Measurements from ENCODE around the gene KRT75. TPM values are rescaled to one million over a fixed set of nuclear protein-coding genes. Genes with fewer than 3 reads are reported as not detected.

Gene KRT75
- total and polyA plus RNA-seq, 2 of the 13 experiments (the other 11 are each of a cell fraction or from before 2014, with no cell fraction given): not detected

DNA sequence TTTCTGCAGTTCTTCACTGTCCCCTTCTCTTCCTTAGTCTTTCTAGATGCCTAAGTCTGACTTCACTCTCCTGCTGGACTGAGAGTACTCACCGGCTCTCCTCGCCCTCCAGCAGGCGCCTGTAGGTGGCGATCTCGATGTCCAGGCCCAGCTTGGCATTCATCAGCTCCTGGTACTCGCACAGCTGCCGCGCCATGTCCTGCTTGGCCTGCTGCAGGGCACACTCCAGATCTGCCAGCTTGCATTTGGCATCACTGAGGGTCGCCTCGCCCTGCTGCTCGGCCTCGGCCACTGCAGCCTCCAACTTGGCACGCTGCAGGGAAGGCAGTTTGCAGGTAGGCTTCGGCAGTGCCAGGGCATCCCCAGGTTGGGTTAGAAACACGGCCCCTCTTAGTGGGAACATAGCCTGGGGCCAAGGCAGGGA is 53.9 kb downstream of the KRT75 start (continued):
- TF ChIP-seq, protein P1, sequence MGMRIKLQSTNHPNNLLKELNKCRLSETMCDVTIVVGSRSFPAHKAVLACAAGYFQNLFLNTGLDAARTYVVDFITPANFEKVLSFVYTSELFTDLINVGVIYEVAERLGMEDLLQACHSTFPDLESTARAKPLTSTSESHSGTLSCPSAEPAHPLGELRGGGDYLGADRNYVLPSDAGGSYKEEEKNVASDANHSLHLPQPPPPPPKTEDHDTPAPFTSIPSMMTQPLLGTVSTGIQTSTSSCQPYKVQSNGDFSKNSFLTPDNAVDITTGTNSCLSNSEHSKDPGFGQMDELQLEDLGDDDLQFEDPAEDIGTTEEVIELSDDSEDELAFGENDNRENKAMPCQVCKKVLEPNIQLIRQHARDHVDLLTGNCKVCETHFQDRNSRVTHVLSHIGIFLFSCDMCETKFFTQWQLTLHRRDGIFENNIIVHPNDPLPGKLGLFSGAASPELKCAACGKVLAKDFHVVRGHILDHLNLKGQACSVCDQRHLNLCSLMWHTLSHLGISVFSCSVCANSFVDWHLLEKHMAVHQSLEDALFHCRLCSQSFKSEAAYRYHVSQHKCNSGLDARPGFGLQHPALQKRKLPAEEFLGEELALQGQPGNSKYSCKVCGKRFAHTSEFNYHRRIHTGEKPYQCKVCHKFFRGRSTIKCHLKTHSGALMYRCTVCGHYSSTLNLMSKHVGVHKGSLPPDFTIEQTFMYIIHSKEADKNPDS (CRISPR knock-in tag; IDR thresholded peaks at IDR 0.05): no peak
- TF ChIP-seq KDM1A (CRISPR knock-in tag; IDR thresholded peaks at IDR 0.05): no peak
- no peak for TF ChIP-seq ZNF747 (CRISPR knock-in tag; IDR thresholded peaks at IDR 0.05; ENCODE audit: borderline replicate concordance)
- no peak for TF ChIP-seq SMYD3 (CRISPR knock-in tag; IDR thresholded peaks at IDR 0.05)
- TF ChIP-seq, protein P2, sequence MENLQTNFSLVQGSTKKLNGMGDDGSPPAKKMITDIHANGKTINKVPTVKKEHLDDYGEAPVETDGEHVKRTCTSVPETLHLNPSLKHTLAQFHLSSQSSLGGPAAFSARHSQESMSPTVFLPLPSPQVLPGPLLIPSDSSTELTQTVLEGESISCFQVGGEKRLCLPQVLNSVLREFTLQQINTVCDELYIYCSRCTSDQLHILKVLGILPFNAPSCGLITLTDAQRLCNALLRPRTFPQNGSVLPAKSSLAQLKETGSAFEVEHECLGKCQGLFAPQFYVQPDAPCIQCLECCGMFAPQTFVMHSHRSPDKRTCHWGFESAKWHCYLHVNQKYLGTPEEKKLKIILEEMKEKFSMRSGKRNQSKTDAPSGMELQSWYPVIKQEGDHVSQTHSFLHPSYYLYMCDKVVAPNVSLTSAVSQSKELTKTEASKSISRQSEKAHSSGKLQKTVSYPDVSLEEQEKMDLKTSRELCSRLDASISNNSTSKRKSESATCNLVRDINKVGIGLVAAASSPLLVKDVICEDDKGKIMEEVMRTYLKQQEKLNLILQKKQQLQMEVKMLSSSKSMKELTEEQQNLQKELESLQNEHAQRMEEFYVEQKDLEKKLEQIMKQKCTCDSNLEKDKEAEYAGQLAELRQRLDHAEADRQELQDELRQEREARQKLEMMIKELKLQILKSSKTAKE (CRISPR knock-in tag; IDR thresholded peaks at IDR 0.05; ENCODE audit: borderline replicate concordance): no peak
- no peak for TF ChIP-seq MBD4 (IDR thresholded peaks at IDR 0.05; ENCODE audit: borderline replicate concordance, low read length)

DNA sequence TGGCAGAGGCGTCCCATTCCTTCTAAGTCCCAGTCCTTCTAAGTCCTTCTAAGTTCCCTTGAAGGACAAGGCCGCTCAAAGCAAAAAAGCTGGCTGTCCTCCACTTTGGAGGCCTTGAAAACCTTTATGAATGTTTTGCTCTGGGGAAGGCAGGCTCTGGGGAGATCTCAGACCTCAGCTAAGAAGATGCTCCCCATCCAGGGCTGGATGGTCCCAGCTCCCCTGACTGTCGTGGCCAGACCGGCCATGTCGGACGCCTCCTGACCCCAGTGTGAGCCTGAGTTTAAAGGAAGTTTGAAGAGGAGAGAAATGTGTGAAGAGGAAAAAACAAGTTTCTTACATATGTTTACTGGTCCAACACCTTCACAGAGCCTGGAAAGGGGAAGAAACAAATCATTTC is 54.6 kb downstream of the KRT75 start:
- no peaks in the 10 kb centered on the region for H3K4me1 ChIP-seq (ENCODE audit: insufficient read depth, low read length)
- ChIA-PET POLR2A (no interaction called here), CTCF (ENCODE audit: low intra/inter-chr PET ratio, low total read pairs) (no interaction called here)
- H3K4me3 ChIP-seq (replicated peaks in 1 of 3; ENCODE audit: insufficient read depth in 1 of 3, low read depth in 2 of 3, low read length in 3 of 3): no peak overlapping the region
- ATAC-seq (no peak), DNase-seq (ENCODE audit: low spot score) (no peak), FAIRE-seq (no peak)
- H3K9ac ChIP-seq (ENCODE audit: insufficient read depth, low read depth, low read length): no peak overlapping the region
- 37% methylated on average over 6 of the region's 6 CpGs for WGBS (ENCODE audit: low lambda C conversion rate)
- no peaks in the 10 kb centered on the region for H3K9me3 ChIP-seq (ENCODE audit: low read length)
- no peak overlapping the region for H3K4me2 ChIP-seq (ENCODE audit: low read depth, low read length)
- no peaks in the 10 kb centered on the region for H3K36me3 ChIP-seq (replicated peaks in 1 of 2; ENCODE audit: control insufficient read depth in 1 of 2, insufficient read depth in 2 of 2, low read length in 2 of 2)
- no TSS peak for BruUV-seq (replicated peaks)
- in situ Hi-C loops (cut with HindIII; ENCODE audit: extremely low pct_ligation_motif_present, low pct_unique_long_range_greater_than_20kb) (loop anchor here (25.0 kb wide), 1 partner anchor 608 kb away; no protein-coding TSS in a partner anchor), intact Hi-C loops (cut with micrococcal nuclease; ENCODE audit: unreplicated experiment) (no loop called here)
- peaks cover 6 to 15% of the 10 kb centered on the region in 2 experiments; a peak in 3 of 5 replicates for H3K27me3 ChIP-seq (ENCODE audit: control insufficient read depth in 1 of 2, insufficient read depth in 2 of 2, low read length in 2 of 2)
- TF ChIP-seq CREM (IDR thresholded peaks at IDR 0.05): no peak
- no peak for TF ChIP-seq CREM (CRISPR knock-in tag; IDR thresholded peaks at IDR 0.05)
- no peak for TF ChIP-seq SIX1 (CRISPR knock-in tag; IDR thresholded peaks at IDR 0.05; ENCODE audit: borderline replicate concordance)
- no peak for TF ChIP-seq KLF15 (CRISPR knock-in tag; IDR thresholded peaks at IDR 0.05; ENCODE audit: borderline replicate concordance)
- TF ChIP-seq, protein P3, sequence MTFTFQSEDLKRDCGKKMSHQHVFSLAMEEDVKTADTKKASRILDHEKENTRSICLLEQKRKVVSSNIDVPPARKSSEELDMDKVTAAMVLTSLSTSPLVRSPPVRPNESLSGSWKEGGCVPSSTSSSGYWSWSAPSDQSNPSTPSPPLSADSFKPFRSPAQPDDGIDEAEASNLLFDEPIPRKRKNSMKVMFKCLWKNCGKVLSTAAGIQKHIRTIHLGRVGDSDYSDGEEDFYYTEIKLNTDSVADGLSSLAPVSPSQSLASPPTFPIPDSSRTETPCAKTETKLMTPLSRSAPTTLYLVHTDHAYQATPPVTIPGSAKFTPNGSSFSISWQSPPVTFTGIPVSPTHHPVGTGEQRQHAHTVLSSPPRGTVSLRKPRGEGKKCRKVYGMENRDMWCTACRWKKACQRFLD (CRISPR knock-in tag; IDR thresholded peaks at IDR 0.05; ENCODE audit: borderline replicate concordance): no peak
- TF ChIP-seq PPARG (CRISPR knock-in tag; conservative IDR thresholded peaks at IDR 0.05): no peak
- no peak for TF ChIP-seq GABPB1 (CRISPR knock-in tag; IDR thresholded peaks at IDR 0.05)
- no peak for TF ChIP-seq ZKSCAN5 (CRISPR knock-in tag; IDR thresholded peaks at IDR 0.05)
- TF ChIP-seq ZNF792 (CRISPR knock-in tag; IDR thresholded peaks at IDR 0.05): no peak
- TF ChIP-seq, protein P4, sequence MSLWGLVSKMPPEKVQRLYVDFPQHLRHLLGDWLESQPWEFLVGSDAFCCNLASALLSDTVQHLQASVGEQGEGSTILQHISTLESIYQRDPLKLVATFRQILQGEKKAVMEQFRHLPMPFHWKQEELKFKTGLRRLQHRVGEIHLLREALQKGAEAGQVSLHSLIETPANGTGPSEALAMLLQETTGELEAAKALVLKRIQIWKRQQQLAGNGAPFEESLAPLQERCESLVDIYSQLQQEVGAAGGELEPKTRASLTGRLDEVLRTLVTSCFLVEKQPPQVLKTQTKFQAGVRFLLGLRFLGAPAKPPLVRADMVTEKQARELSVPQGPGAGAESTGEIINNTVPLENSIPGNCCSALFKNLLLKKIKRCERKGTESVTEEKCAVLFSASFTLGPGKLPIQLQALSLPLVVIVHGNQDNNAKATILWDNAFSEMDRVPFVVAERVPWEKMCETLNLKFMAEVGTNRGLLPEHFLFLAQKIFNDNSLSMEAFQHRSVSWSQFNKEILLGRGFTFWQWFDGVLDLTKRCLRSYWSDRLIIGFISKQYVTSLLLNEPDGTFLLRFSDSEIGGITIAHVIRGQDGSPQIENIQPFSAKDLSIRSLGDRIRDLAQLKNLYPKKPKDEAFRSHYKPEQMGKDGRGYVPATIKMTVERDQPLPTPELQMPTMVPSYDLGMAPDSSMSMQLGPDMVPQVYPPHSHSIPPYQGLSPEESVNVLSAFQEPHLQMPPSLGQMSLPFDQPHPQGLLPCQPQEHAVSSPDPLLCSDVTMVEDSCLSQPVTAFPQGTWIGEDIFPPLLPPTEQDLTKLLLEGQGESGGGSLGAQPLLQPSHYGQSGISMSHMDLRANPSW (CRISPR knock-in tag; IDR thresholded peaks at IDR 0.05; ENCODE audit: borderline replicate concordance): no peak
- TF ChIP-seq CBX1 (IDR thresholded peaks at IDR 0.05; ENCODE audit: low read depth): no peak
- no peaks in the 10 kb centered on the region for H3K79me2 ChIP-seq (ENCODE audit: insufficient read depth, low read length)
- H3K27ac ChIP-seq (ENCODE audit: extremely low read length, insufficient read depth, low read length): no peak overlapping the region
- no peak overlapping the region for H2AFZ ChIP-seq (ENCODE audit: low read length)
- H4K20me1 ChIP-seq (ENCODE audit: insufficient read depth, low read length): no peaks in the 10 kb centered on the region
